ENCODE data around the gene SMARCA4.
"Not testable (repeated sequence)": the region's sequence is repeated elsewhere in the genome, so short reads cannot be mapped to it uniquely, and the experiment has no call there.

- TF ChIP-seq, protein P1, sequence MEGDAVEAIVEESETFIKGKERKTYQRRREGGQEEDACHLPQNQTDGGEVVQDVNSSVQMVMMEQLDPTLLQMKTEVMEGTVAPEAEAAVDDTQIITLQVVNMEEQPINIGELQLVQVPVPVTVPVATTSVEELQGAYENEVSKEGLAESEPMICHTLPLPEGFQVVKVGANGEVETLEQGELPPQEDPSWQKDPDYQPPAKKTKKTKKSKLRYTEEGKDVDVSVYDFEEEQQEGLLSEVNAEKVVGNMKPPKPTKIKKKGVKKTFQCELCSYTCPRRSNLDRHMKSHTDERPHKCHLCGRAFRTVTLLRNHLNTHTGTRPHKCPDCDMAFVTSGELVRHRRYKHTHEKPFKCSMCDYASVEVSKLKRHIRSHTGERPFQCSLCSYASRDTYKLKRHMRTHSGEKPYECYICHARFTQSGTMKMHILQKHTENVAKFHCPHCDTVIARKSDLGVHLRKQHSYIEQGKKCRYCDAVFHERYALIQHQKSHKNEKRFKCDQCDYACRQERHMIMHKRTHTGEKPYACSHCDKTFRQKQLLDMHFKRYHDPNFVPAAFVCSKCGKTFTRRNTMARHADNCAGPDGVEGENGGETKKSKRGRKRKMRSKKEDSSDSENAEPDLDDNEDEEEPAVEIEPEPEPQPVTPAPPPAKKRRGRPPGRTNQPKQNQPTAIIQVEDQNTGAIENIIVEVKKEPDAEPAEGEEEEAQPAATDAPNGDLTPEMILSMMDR (conservative IDR thresholded peaks at IDR 0.05; ENCODE audit: low read length) = not testable (repeated sequence)
- TF ChIP-seq EZH2phosphoT487 (IDR thresholded peaks at IDR 0.05; ENCODE audit: borderline replicate concordance, low read depth, low read length) = not testable (repeated sequence)
Observed at GRCh38 chr19:10959277-10959968, 1.4 kb upstream of the SMARCA4 start.
